Keratinocyte (primary cell): Measurements from ENCODE around the gene PHACTR2.

Source experiments
- CTCF ChIP-seq, 3 experiments: IDR thresholded peaks in 1 of 3; conservative IDR thresholded peaks in 1 of 3; optimal IDR thresholded peaks in 1 of 3; 2 replicates in 2 of 3; 3 replicates in 1 of 3; pipeline versions ENCODE3 to v1.5.1; 2011; ENCODE audit warnings: low read length in 3 of 3, mild to moderate bottlenecking in 3 of 3, moderate library complexity in 2 of 3, control low read depth in 1 of 3, inconsistent platforms in 1 of 3; ENCODE audit not compliant: insufficient read depth in 2 of 3; ENCODE audit errors: extremely low read depth in 1 of 3
- EZH2 ChIP-seq: IDR thresholded peaks from one replicate; pipeline ENCODE4 v1.6.1; 2012; ENCODE audit warnings: inconsistent platforms, mild to moderate bottlenecking, low read length, moderate library complexity

GRCh38 chr6:143684486-143684885 is 6.7 kb downstream of the PHACTR2 start:
- TF ChIP-seq CTCF (optimal IDR thresholded peaks at IDR 0.05 in 1 of 3, IDR thresholded peaks at IDR 0.05 in 1 of 3, conservative IDR thresholded peaks at IDR 0.05 in 1 of 3; ENCODE audit: extremely low read depth in 1 of 3, insufficient read depth in 2 of 3, low read length in 3 of 3) (no peak), EZH2 (no peak)
